D721Med (cell line): Measurements from ENCODE around the gene NEURL4.

Experiments
- DNase-seq: peaks from one replicate; pipeline ENCODE4 v3.0.0; 2011; ENCODE audit warnings: low spot score; ENCODE audit not compliant: insufficient read length
- FAIRE-seq: peaks from 2 replicates; lab custom pipeline; 2011; peaks lifted over from hg19 to GRCh38; lab: Jason Lieb, UNC
- TF ChIP-seq, protein P1 (sequence below): IDR thresholded peaks from 2 replicates; pipeline ENCODE4 v1.5.1; 2012; ENCODE audit warnings: mild to moderate bottlenecking, control low read depth; ENCODE audit not compliant: insufficient read depth; ENCODE audit errors: missing control alignments

The NEURL4 gene

DNA sequence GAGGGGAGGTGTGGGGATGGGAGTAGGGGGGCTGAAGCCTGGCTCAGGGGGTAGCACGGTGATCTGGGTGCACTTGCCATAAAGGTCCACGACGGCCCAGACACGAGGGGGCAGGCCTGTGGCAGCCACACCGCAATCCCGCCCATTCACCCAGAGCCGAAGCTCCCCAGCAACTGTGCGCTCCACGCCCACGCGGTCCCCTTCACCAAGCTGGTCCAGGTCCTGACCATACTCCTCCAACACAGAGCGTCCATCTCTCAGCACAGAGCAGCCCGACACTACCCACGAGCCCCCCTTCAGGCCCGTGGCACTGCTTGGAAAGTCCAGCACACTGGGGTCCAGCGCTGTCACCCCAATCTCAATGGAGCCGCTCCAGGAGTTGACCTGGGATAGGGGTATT, 1.6 kb downstream of the NEURL4 start:
- FAIRE-seq (no peak), DNase-seq (no peak)
- TF ChIP-seq, protein P1, sequence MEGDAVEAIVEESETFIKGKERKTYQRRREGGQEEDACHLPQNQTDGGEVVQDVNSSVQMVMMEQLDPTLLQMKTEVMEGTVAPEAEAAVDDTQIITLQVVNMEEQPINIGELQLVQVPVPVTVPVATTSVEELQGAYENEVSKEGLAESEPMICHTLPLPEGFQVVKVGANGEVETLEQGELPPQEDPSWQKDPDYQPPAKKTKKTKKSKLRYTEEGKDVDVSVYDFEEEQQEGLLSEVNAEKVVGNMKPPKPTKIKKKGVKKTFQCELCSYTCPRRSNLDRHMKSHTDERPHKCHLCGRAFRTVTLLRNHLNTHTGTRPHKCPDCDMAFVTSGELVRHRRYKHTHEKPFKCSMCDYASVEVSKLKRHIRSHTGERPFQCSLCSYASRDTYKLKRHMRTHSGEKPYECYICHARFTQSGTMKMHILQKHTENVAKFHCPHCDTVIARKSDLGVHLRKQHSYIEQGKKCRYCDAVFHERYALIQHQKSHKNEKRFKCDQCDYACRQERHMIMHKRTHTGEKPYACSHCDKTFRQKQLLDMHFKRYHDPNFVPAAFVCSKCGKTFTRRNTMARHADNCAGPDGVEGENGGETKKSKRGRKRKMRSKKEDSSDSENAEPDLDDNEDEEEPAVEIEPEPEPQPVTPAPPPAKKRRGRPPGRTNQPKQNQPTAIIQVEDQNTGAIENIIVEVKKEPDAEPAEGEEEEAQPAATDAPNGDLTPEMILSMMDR, result no peak

DNA sequence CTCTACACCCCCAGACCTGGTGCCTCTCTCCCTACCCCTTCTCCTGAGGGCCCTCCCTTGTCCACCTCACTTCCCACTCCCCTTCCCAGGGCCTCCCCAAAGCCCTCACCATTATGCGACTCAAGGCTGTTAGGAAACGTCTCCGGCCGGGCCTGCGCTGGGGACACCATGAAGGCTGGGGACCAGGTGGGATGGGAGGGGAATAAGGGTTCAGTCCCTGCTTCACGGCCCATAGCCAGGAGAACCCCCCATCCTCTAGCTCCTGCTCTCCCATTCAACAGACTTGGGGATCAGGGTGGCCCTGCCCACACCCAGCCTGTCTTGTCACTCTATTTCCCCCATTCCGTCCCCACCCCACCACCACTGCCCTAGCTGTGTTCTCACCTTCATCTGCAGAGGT, 2.1 kb downstream of the NEURL4 start:
- FAIRE-seq (no peak), DNase-seq (no peak)
- TF ChIP-seq, protein P1, result no peak

DNA sequence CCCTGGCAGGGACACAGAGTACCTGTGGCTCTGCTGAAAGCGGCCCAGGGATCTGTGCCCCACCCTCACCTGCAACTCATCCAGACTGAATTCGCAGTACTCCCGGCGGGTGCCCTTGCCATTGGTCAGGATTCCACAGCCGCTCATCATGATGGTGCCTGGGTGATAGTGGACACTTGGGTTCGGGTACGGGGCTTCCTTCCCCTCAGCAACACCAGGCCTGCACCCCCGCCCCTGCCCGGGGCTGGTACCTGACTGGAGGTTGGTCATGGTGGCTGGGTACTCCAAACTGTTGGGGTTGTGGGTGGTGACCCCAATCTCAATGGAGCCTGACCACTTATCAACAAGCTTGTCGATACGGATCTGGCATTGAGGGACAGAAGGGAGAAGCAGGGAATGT, 2.9 kb downstream of the NEURL4 start:
- DNase-seq (no peak), FAIRE-seq (no peak)
- TF ChIP-seq, protein P1, result no peak

DNA sequence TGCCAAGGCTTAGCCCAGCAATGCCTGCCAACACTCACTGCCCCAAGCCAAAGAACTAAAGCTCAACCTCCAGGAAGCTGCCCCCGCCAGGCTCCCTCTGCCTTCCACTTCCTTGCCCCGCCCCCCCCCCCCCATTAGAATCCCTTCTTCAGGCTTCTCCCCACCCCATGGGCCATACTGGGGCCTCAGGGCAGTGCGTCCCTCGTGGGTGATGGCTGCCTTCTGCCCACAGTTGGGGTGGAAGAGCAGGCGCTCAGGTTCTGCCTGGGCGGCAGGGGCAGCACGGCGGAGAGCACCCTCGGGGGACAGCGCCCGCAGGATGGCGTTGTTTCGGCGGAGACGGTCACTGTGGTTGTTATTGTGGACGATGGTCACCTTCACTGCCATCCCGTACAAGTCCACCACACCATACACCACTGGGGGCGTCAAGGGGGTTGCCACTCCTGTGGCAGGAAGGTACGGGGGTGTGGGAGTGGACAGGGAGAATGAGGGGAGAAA, 4.1 kb downstream of the NEURL4 start:
- DNase-seq (no peak), FAIRE-seq (no peak)
- TF ChIP-seq, protein P1, result no peak

DNA sequence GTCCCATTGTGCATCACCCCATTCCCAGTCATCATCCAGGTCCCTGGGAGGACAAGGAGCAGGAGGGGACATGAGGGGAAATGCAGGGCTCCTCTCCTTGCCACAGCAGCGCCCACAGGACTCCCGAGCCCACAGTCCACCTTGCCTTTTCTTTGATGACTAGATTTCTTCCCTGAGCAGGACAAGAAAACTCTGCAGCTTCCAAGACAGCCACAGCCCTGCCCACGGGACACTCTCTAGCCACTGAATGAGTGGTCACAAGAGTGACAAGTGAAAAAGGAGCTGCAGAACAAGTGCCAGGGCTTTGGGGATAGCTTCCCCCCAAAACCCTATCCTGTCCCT, 4.7 kb downstream of the NEURL4 start:
- TF ChIP-seq, protein P1, result no peak
- DNase-seq, result no peak
- no peak for FAIRE-seq

DNA sequence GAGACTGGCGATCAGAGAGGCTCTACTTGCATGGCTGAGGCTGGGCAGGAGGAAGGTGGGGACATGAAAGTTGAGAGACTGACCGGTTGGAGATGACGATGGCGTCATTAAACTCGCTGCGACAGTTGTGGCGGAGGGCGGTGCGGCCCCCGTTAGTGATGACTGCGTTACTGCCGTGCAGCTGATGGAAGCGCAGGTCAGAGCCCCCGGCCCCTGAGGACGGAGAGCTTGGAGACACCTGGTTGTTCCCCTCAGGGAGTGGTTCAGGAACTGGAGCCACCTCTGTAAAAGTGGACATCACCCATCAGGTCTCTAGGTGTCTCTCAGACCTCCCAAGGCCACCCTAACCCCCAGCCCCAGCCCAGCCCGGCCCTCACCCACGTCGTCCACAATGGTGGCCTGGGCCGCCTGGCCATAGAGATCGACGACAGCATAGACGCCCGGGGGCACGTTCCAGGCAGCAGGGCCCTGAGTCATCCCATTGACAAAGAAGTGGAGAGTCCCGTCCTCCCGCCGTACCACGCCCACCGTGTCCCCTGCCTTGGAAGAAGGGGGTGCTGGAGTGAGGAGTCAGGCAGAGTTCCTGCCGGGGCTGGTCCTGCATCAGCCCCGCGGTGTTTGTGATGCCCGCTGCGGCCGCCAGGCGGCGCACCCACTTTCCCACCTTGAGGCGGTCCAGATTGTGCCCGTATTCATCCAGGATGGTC, 5.3 kb downstream of the NEURL4 start:
- TF ChIP-seq, protein P1, result peak; percentile 48
- DNase-seq (peak; percentile 94), FAIRE-seq (no peak)

DNA sequence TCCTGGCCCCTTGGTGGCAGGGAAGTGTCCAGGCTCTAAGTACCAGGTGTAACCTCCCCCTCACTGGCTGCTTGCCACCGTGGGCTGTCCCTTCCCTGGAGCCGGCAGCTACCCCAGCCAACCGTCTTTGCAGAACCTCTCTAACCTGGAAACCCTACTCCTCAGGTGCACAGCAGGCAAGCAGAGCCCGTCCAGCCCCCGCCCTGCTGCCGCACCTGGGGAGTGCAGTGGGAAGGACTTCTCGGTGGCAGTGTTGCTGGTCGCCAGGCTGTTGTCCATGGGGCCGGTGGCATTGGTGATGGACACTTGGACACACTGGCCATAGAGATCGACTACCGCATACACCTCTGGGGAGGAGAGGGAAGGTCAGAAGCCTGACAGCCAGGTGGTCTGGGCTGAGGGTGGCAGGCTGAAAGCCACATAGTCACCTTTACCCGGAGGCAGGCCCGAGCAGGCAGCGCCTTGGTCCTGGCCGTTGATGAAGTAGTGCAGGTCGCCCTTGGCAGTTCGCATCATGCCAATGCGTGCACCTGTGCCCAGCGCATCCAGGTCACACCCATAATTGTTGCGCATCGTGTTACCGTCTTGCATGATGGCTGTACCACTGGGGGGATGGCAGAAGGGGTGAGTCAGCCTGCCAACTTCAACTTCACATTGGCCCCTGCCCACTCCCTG, 6.5 kb downstream of the NEURL4 start:
- TF ChIP-seq, protein P1, result no peak
- no peak for DNase-seq
- no peak for FAIRE-seq
